IPS-18a (cell line): ENCODE data around the gene NCKAP5.

Source experiments
- H3K27ac ChIP-seq: one replicate; pipeline ENCODE4 v1.5.1; 2013; ENCODE audit warnings: low read length
- H3K27me3 ChIP-seq: one replicate; pipeline ENCODE4 v1.6.1; 2013; ENCODE audit warnings: mild to moderate bottlenecking, low read length; ENCODE audit not compliant: control insufficient read depth, insufficient read depth
- H3K36me3 ChIP-seq: one replicate; pipeline ENCODE4 v1.6.1; 2013; ENCODE audit warnings: low read depth, low read length; ENCODE audit not compliant: control insufficient read depth
- H3K4me1 ChIP-seq: one replicate; pipeline ENCODE4 v1.6.1; 2013; ENCODE audit warnings: low read depth, low read length; ENCODE audit not compliant: control insufficient read depth
- H3K4me3 ChIP-seq: one replicate; pipeline ENCODE4 v1.5.1; 2013; ENCODE audit warnings: low read length
- H3K9ac ChIP-seq: one replicate; pipeline ENCODE4 v1.6.1; 2013; ENCODE audit warnings: mild to moderate bottlenecking, low read length, moderate library complexity
- H3K9me3 ChIP-seq: one replicate; pipeline ENCODE4 v1.6.1; 2013; ENCODE audit warnings: low read depth, low read length; ENCODE audit not compliant: control insufficient read depth

The NCKAP5 gene

GRCh38 chr2:133193544-133194361 lies 374.5 kb downstream of the NCKAP5 start:
- Histone ChIP-seq H3K9me3 (no peaks in the 10 kb centered on the region), H3K27me3 (no peaks in the 10 kb centered on the region), H3K4me3 (no peak overlapping the region), H3K36me3 (no peaks in the 10 kb centered on the region), H3K9ac (no peak overlapping the region), H3K27ac (no peak overlapping the region), H3K4me1 (no peaks in the 10 kb centered on the region)

GRCh38 chr2:133192028-133192427 lies 376.2 kb downstream of the NCKAP5 start:
- H3K9me3 ChIP-seq = no peaks in the 10 kb centered on the region
- no peak overlapping the region for H3K27ac ChIP-seq
- no peak overlapping the region for H3K9ac ChIP-seq
- no peaks in the 10 kb centered on the region for H3K36me3 ChIP-seq
- no peak overlapping the region for H3K4me3 ChIP-seq
- no peaks in the 10 kb centered on the region for H3K4me1 ChIP-seq
- H3K27me3 ChIP-seq = no peaks in the 10 kb centered on the region

GRCh38 chr2:133177196-133177595 lies 391.1 kb downstream of the NCKAP5 start:
- H3K36me3 ChIP-seq = no peaks in the 10 kb centered on the region
- no peak overlapping the region for H3K4me3 ChIP-seq
- no peak overlapping the region for H3K27ac ChIP-seq
- H3K9me3 ChIP-seq = no peaks in the 10 kb centered on the region
- H3K9ac ChIP-seq = no peak overlapping the region
- H3K4me1 ChIP-seq = peaks cover 4% of the 10 kb centered on the region
- no peaks in the 10 kb centered on the region for H3K27me3 ChIP-seq

- peaks cover 7% of the 10 kb centered on the region for H3K4me1 ChIP-seq
- H3K27ac ChIP-seq = no peak overlapping the region
- H3K9me3 ChIP-seq = no peaks in the 10 kb centered on the region
- H3K27me3 ChIP-seq = no peaks in the 10 kb centered on the region
- no peak overlapping the region for H3K9ac ChIP-seq
- no peak overlapping the region for H3K4me3 ChIP-seq
- H3K36me3 ChIP-seq = no peaks in the 10 kb centered on the region
Observed at GRCh38 chr2:133175926-133176325, 392.3 kb downstream of the NCKAP5 start.

GRCh38 chr2:133173224-133173623 lies 395.0 kb downstream of the NCKAP5 start:
- Histone ChIP-seq H3K9ac (no peak overlapping the region), H3K4me1 (peaks cover 7% of the 10 kb centered on the region), H3K9me3 (no peaks in the 10 kb centered on the region), H3K36me3 (no peaks in the 10 kb centered on the region), H3K27me3 (no peaks in the 10 kb centered on the region), H3K27ac (no peak overlapping the region), H3K4me3 (no peak overlapping the region)

- Histone ChIP-seq H3K4me1 (peaks cover 7% of the 10 kb centered on the region), H3K9ac (no peak overlapping the region), H3K9me3 (no peaks in the 10 kb centered on the region), H3K36me3 (no peaks in the 10 kb centered on the region), H3K27ac (no peak overlapping the region), H3K27me3 (no peaks in the 10 kb centered on the region), H3K4me3 (no peak overlapping the region)
Observed at GRCh38 chr2:133171393-133172004, 396.8 kb downstream of the NCKAP5 start.

GRCh38 chr2:133169274-133169912 lies 398.9 kb downstream of the NCKAP5 start:
- Histone ChIP-seq H3K4me1 (peaks cover 3% of the 10 kb centered on the region), H3K9me3 (no peaks in the 10 kb centered on the region), H3K36me3 (no peaks in the 10 kb centered on the region), H3K27ac (no peak overlapping the region), H3K4me3 (no peak overlapping the region), H3K27me3 (no peaks in the 10 kb centered on the region), H3K9ac (no peak overlapping the region)

GRCh38 chr2:133167990-133168389 lies 400.3 kb downstream of the NCKAP5 start:
- no peak overlapping the region for H3K9ac ChIP-seq
- no peak overlapping the region for H3K4me3 ChIP-seq
- H3K36me3 ChIP-seq = no peaks in the 10 kb centered on the region
- no peaks in the 10 kb centered on the region for H3K9me3 ChIP-seq
- peaks cover 3% of the 10 kb centered on the region for H3K4me1 ChIP-seq
- no peaks in the 10 kb centered on the region for H3K27me3 ChIP-seq
- no peak overlapping the region for H3K27ac ChIP-seq

- Histone ChIP-seq H3K27ac (no peak overlapping the region), H3K36me3 (no peaks in the 10 kb centered on the region), H3K4me1 (peaks cover 3% of the 10 kb centered on the region), H3K9me3 (no peaks in the 10 kb centered on the region), H3K9ac (no peak overlapping the region), H3K4me3 (no peak overlapping the region), H3K27me3 (no peaks in the 10 kb centered on the region)
Observed at GRCh38 chr2:133167223-133167622, 401.0 kb downstream of the NCKAP5 start.

- Histone ChIP-seq H3K9ac (no peak overlapping the region), H3K4me1 (no peaks in the 10 kb centered on the region), H3K27me3 (no peaks in the 10 kb centered on the region), H3K36me3 (no peaks in the 10 kb centered on the region), H3K9me3 (peaks cover 3% of the 10 kb centered on the region), H3K4me3 (no peak overlapping the region), H3K27ac (no peak overlapping the region)
Observed at GRCh38 chr2:133166031-133166430, 402.2 kb downstream of the NCKAP5 start.

GRCh38 chr2:133163111-133163510 lies 405.2 kb downstream of the NCKAP5 start:
- no peak overlapping the region for H3K9ac ChIP-seq
- H3K36me3 ChIP-seq = no peaks in the 10 kb centered on the region
- peaks cover 3% of the 10 kb centered on the region for H3K9me3 ChIP-seq
- H3K4me1 ChIP-seq = no peaks in the 10 kb centered on the region
- no peaks in the 10 kb centered on the region for H3K27me3 ChIP-seq
- H3K4me3 ChIP-seq = no peak overlapping the region
- no peak overlapping the region for H3K27ac ChIP-seq
